ENCODE results near the gene RAPGEF1. TPM values are rescaled to one million over a fixed set of nuclear protein-coding genes. Genes with fewer than 3 reads are reported as not detected.

The RAPGEF1 gene
- total and polyA plus RNA-seq, 7 experiments from 2014 or later = 1.2 to 181 (median 84.8) TPM

DNA sequence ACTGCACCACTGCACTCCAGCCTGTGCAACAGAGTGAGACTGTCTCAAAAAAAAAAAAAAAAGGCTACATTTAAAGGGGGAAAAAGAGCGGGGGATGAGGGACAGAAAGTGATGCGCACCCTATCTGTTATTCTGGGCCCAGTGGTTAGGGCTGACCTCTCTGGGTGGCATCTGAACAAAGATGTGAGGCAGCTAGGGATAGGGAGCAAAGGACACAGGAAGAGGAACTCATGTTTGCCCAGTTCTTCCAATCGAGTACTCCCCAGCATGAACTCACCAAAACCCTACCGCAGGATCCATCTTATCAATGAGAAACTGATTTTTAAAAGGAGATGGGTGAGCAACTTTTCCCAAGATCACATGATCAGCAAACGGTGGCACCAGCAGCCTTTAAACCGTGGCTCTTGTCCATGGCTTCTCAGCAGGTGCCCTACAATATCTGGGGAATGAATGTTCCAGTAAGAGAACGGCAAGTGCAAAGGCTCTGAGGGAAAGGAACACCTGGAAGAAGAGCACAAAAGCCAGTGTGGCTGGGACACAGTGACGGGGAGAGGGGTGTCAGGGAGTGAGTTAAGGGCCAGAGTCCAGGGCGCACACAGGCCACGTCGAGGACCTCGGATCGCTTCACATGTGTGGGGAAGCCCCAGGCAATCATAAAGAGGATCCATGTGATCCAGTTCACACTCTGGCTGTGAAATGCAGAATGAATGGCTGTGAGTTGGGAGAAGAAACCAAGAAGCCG, 22.0 kb downstream of the RAPGEF1 start:
- Histone ChIP-seq H3K4me3 (ENCODE audit: low read length) (no peak overlapping the region), H3K9me3 (ENCODE audit: control insufficient read depth in 2 of 3, low read length in 3 of 3) (no peaks in the 10 kb centered on the region), H3K36me3 (ENCODE audit: control insufficient read depth in 2 of 3, insufficient read depth in 3 of 3, low read length in 3 of 3) (peaks cover 0 to 7% (median 3%) of the 10 kb centered on the region in 3 experiments), H3K27me3 (ENCODE audit: control insufficient read depth in 2 of 2, insufficient read depth in 2 of 2, low read length in 2 of 2) (no peaks in the 10 kb centered on the region), H3K4me1 (ENCODE audit: control insufficient read depth in 2 of 2, insufficient read depth in 2 of 2, low read length in 2 of 2) (peaks cover 5 to 22% of the 10 kb centered on the region in 2 donors), H3K27ac (ENCODE audit: low read depth, low read length) (no peak overlapping the region)
- no peaks in the 10 kb centered on the region for H3K27me3 Mint-ChIP-seq
- H3K36me3 Mint-ChIP-seq = peaks cover 0 to 27% (median 10%) of the 10 kb centered on the region in 5 donors
- POLR2A ChIA-PET = no interaction called here
- intact Hi-C loops (cut with micrococcal nuclease) = no loop called here
- CTCF ChIA-PET = interaction anchor here (0.8 kb wide), 1 partner anchor 23 kb away, joined by 3 read pairs; no protein-coding TSS in a partner anchor
- peaks cover 26 to 82% (median 60%) of the 10 kb centered on the region in 7 donors for H3K4me1 Mint-ChIP-seq
- H3K4me3 Mint-ChIP-seq = no peak overlapping the region
- H3K27ac Mint-ChIP-seq = peak overlapping the region in 5 of 9 donors; percentile 10 to 61 (median 24)
- no peak for DNase-seq
- no peaks in the 10 kb centered on the region for H3K9me3 Mint-ChIP-seq
- no peak for ATAC-seq

DNA sequence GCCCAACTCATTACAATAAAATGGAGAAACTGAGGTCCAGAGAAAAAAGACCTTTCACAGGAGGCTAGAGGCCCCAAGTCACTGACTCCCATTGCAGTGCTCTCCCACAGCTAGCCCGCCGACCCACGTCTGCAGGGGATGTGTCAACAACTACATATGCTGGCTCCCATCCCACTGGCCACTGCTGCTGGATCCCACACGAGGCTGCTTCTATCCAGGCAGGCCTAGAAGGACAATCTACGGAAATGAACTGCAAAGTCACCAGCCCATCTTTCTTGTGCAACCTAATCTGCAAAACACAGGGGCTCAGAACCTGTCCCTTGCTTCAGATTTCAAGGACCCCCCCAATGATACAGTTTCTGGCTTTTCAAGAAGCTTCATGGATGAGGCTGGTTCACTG, 24.0 kb downstream of the RAPGEF1 start:
- Mint-ChIP-seq H3K4me3 (no peak overlapping the region), H3K9me3 (no peaks in the 10 kb centered on the region), H3K27me3 (no peaks in the 10 kb centered on the region), H3K27ac (no peak overlapping the region), H3K36me3 (peaks cover 0 to 25% (median 10%) of the 10 kb centered on the region in 5 donors), H3K4me1 (peaks cover 32 to 81% (median 60%) of the 10 kb centered on the region in 7 donors)
- ChIA-PET CTCF (interaction anchor here (2.1 kb wide), 1 partner anchor 12 kb away, joined by 4 read pairs; no protein-coding TSS in a partner anchor), POLR2A (interaction anchor here (1.0 kb wide), 1 partner anchor 15 kb away, joined by 3 read pairs; no protein-coding TSS in a partner anchor)
- H3K36me3 ChIP-seq (ENCODE audit: control insufficient read depth in 2 of 3, insufficient read depth in 3 of 3, low read length in 3 of 3) = peaks cover 0 to 3% (median under 1%) of the 10 kb centered on the region in 3 experiments
- intact Hi-C loops (cut with micrococcal nuclease) = no loop called here
- DNase-seq (no peak), ATAC-seq (no peak)
- H3K4me1 ChIP-seq (ENCODE audit: control insufficient read depth in 2 of 2, insufficient read depth in 2 of 2, low read length in 2 of 2) = peaks cover 0 to 17% of the 10 kb centered on the region in 2 donors
- H3K27me3 ChIP-seq (ENCODE audit: control insufficient read depth in 2 of 2, insufficient read depth in 2 of 2, low read length in 2 of 2) = no peaks in the 10 kb centered on the region
- no peaks in the 10 kb centered on the region for H3K9me3 ChIP-seq (ENCODE audit: control insufficient read depth in 2 of 3, low read length in 3 of 3)
- no peak overlapping the region for H3K4me3 ChIP-seq (ENCODE audit: low read length)
- H3K27ac ChIP-seq (ENCODE audit: low read depth, low read length) = no peak overlapping the region

DNA sequence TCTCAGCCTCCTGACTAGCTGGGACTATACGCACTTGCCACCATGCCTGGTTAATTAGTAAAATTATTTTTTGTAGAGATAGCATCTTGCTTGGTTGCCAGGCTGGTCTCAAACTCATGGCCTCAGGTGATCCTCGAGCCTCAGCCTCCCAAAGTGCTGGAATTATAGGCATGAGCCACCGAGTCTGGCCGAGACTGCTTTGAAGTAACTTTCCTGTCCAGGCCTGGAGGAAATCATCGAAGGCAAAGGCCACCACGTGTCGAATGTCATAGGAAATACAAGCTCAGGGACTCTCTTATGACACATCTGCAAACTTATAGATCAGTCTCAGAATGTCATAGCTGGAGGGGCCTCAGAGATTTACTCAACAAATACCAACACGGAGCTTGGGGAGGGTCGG, 25.1 kb downstream of the RAPGEF1 start:
- H3K36me3 ChIP-seq (ENCODE audit: control insufficient read depth in 2 of 3, insufficient read depth in 3 of 3, low read length in 3 of 3) = peaks cover 0 to 3% (median 0%) of the 10 kb centered on the region in 3 experiments
- H3K4me1 ChIP-seq (ENCODE audit: control insufficient read depth in 2 of 2, insufficient read depth in 2 of 2, low read length in 2 of 2) = peaks cover 8 to 15% of the 10 kb centered on the region in 2 donors
- H3K27ac Mint-ChIP-seq = peak overlapping the region in 2 of 9 donors; percentile 6 to 41
- H3K27ac ChIP-seq (ENCODE audit: low read depth, low read length) = no peak overlapping the region
- POLR2A ChIA-PET = no interaction called here
- H3K27me3 ChIP-seq (ENCODE audit: control insufficient read depth in 2 of 2, insufficient read depth in 2 of 2, low read length in 2 of 2) = no peaks in the 10 kb centered on the region
- H3K9me3 ChIP-seq (ENCODE audit: control insufficient read depth in 2 of 3, low read length in 3 of 3) = no peaks in the 10 kb centered on the region
- intact Hi-C loops (cut with micrococcal nuclease) = no loop called here
- CTCF ChIA-PET = interaction anchor here (2.1 kb wide), 1 partner anchor 13 kb away, joined by 4 read pairs; no protein-coding TSS in a partner anchor
- DNase-seq (no peak), ATAC-seq (no peak)
- no peak overlapping the region for H3K4me3 ChIP-seq (ENCODE audit: low read length)
- H3K27me3 Mint-ChIP-seq = no peaks in the 10 kb centered on the region
- peaks cover 0 to 20% (median 10%) of the 10 kb centered on the region in 5 donors for H3K36me3 Mint-ChIP-seq
- peak overlapping the region in 1 of 10 donors; percentile 12 for H3K4me3 Mint-ChIP-seq
- no peaks in the 10 kb centered on the region for H3K9me3 Mint-ChIP-seq
- peaks cover 29 to 80% (median 61%) of the 10 kb centered on the region in 7 donors for H3K4me1 Mint-ChIP-seq

DNA sequence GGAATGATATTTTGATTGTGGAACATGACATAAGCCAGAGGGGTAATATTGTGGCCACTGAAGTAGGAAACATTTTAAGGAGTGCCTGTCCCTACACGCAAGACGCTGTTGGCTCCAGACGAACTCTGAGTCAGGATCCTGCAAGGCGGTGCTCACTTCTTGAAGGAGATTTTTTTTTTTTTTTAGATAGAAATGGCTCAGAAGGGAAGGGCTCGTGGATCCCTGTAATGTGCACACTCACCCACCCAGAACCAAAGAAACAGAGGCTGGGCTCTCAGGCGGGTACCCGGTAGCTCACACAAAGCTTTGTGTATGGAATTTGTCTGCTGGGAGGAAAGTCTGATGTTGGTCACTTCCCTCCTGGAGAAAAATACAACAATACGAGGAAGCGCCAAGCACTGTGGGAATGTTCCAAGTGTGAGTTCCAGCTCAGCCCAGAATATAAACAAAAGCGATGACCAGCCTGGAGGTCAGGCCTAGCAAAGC, 25.7 kb downstream of the RAPGEF1 start:
- POLR2A ChIA-PET = no interaction called here
- peaks cover 32 to 82% (median 64%) of the 10 kb centered on the region in 7 donors for H3K4me1 Mint-ChIP-seq

DNA sequence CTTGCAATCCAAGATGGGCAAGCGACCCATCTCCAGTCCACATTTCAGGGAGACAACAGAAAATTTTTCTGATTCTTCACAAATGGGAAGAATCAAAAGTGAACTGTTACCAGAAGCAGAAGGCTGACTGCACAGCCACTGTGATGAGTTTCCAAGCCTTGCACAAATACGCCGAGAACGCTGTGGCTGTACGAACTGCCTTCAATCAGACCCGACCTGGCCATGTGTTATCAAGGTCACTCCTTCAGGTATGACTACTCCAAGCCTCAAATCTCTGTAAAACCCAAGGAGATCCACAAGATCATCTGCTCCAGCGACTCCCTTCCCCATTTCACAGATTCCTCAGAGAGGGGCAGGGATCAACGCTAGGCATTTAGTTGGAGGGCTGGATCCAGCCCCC, 26.9 kb downstream of the RAPGEF1 start:
- H3K27me3 Mint-ChIP-seq = no peaks in the 10 kb centered on the region
- no peak overlapping the region for H3K4me3 Mint-ChIP-seq
- H3K9me3 Mint-ChIP-seq = no peaks in the 10 kb centered on the region
- Histone ChIP-seq H3K4me1 (ENCODE audit: control insufficient read depth in 2 of 2, insufficient read depth in 2 of 2, low read length in 2 of 2) (peaks cover 15 to 19% of the 10 kb centered on the region in 2 donors), H3K4me3 (ENCODE audit: low read length) (no peak overlapping the region), H3K36me3 (ENCODE audit: control insufficient read depth in 2 of 3, insufficient read depth in 3 of 3, low read length in 3 of 3) (peaks cover 0 to 3% (median 0%) of the 10 kb centered on the region in 3 experiments), H3K27me3 (ENCODE audit: control insufficient read depth in 2 of 2, insufficient read depth in 2 of 2, low read length in 2 of 2) (no peaks in the 10 kb centered on the region), H3K27ac (ENCODE audit: low read depth, low read length) (no peak overlapping the region), H3K9me3 (ENCODE audit: control insufficient read depth in 2 of 3, low read length in 3 of 3) (no peaks in the 10 kb centered on the region)
- H3K27ac Mint-ChIP-seq = peak overlapping the region in 6 of 9 donors; percentile 40 to 76 (median 62)
- ATAC-seq = no peak
- intact Hi-C loops (cut with micrococcal nuclease) = no loop called here
- peaks cover 0 to 20% (median 10%) of the 10 kb centered on the region in 5 donors for H3K36me3 Mint-ChIP-seq
- no peak for DNase-seq
- POLR2A ChIA-PET = no interaction called here
- H3K4me1 Mint-ChIP-seq = peaks cover 29 to 75% (median 60%) of the 10 kb centered on the region in 7 donors
- CTCF ChIA-PET = no interaction called here

More for the DNA sequence above, 25.7 kb downstream of the RAPGEF1 start:
- intact Hi-C loops (cut with micrococcal nuclease) = no loop called here
- Histone ChIP-seq H3K9me3 (ENCODE audit: control insufficient read depth in 2 of 3, low read length in 3 of 3) (no peaks in the 10 kb centered on the region), H3K4me3 (ENCODE audit: low read length) (no peak overlapping the region), H3K27me3 (ENCODE audit: control insufficient read depth in 2 of 2, insufficient read depth in 2 of 2, low read length in 2 of 2) (no peaks in the 10 kb centered on the region), H3K27ac (ENCODE audit: low read depth, low read length) (no peak overlapping the region), H3K36me3 (ENCODE audit: control insufficient read depth in 2 of 3, insufficient read depth in 3 of 3, low read length in 3 of 3) (peaks cover 0 to 3% (median 0%) of the 10 kb centered on the region in 3 experiments), H3K4me1 (ENCODE audit: control insufficient read depth in 2 of 2, insufficient read depth in 2 of 2, low read length in 2 of 2) (peaks cover 14 to 19% of the 10 kb centered on the region in 2 donors)
- CTCF ChIA-PET = no interaction called here
- H3K27me3 Mint-ChIP-seq = no peaks in the 10 kb centered on the region
- H3K27ac Mint-ChIP-seq = peak overlapping the region in 1 of 9 donors; percentile 18
- H3K9me3 Mint-ChIP-seq = no peaks in the 10 kb centered on the region
- DNase-seq (no peak), ATAC-seq (no peak)
- peaks cover 0 to 20% (median 10%) of the 10 kb centered on the region in 5 donors for H3K36me3 Mint-ChIP-seq
- H3K4me3 Mint-ChIP-seq = no peak overlapping the region

DNA sequence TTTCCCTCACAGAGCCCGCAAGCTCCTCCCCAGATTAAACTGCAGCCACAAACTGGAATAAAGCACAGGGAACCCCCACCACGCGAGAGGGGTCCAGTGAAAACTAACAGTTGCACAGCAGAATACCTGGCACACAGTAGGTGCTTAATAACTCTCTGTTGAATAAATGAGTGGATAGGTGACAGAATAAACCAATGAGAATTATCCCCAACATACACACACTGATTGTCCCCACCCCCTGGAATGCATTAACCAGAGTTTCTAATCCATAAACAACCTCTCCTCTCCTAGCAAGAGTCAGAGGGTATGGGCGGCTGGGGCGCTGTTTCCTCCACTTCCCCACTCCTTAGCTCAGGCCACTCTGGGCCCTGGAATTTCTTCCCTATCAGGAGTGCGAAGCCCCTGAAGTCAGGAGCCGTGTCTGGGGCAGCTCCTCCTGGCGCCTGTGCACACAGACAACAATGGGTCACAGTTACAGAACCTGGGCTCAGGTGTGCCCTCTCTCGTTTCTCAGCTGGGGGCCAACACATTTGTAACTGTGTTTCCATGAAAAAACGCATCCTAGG, 27.6 kb downstream of the RAPGEF1 start:
- H3K27ac ChIP-seq (ENCODE audit: low read depth, low read length) = no peak overlapping the region
- DNase-seq (no peak), ATAC-seq (no peak)
- ChIA-PET CTCF (no interaction called here), POLR2A (interaction anchor here (2.7 kb wide), 1 partner anchor 16 kb away, joined by 8 read pairs; no protein-coding TSS in a partner anchor)
- peaks cover 0 to 20% (median 10%) of the 10 kb centered on the region in 5 donors for H3K36me3 Mint-ChIP-seq
- H3K4me1 Mint-ChIP-seq = peaks cover 29 to 75% (median 61%) of the 10 kb centered on the region in 7 donors
- peaks cover 0 to 3% (median 0%) of the 10 kb centered on the region in 3 experiments for H3K36me3 ChIP-seq (ENCODE audit: control insufficient read depth in 2 of 3, insufficient read depth in 3 of 3, low read length in 3 of 3)
- H3K27ac Mint-ChIP-seq = peak overlapping the region in 3 of 9 donors; percentile 30 to 62 (median 40)
- peaks cover 19 to 27% of the 10 kb centered on the region in 2 donors for H3K4me1 ChIP-seq (ENCODE audit: control insufficient read depth in 2 of 2, insufficient read depth in 2 of 2, low read length in 2 of 2)
- H3K4me3 Mint-ChIP-seq = no peak overlapping the region
- no peaks in the 10 kb centered on the region for H3K27me3 Mint-ChIP-seq
- H3K27me3 ChIP-seq (ENCODE audit: control insufficient read depth in 2 of 2, insufficient read depth in 2 of 2, low read length in 2 of 2) = no peaks in the 10 kb centered on the region
- H3K9me3 Mint-ChIP-seq = no peaks in the 10 kb centered on the region
- no peaks in the 10 kb centered on the region for H3K9me3 ChIP-seq (ENCODE audit: control insufficient read depth in 2 of 3, low read length in 3 of 3)
- intact Hi-C loops (cut with micrococcal nuclease) = no loop called here
- H3K4me3 ChIP-seq (ENCODE audit: low read length) = no peak overlapping the region

All from naive thymus-derived CD4-positive, alpha-beta T cell (primary cell).